ENCODE results near the gene PLS3. TPM values are rescaled to one million over a fixed set of nuclear protein-coding genes. Genes with fewer than 3 reads are reported as not detected.
"Not testable (repeated sequence)": the region's sequence is repeated elsewhere in the genome, so short reads cannot be mapped to it uniquely, and the experiment has no call there.

PLS3 gene
- total and polyA plus RNA-seq, 12 donors, result 18.7 to 132 (median 50.3) TPM

GRCh38 chrX:115632455-115632854 is 71.5 kb downstream of the PLS3 start:
- WGBS, 4 donors, result 87 to 97% (median 94%) methylated on average over 3 of the region's 3 CpGs
- no peaks in the 10 kb centered on the region for H3K4me1 ChIP-seq (replicated peaks in 1 of 2)
- intact Hi-C loops (cut with DNase I), result no loop called here
- H3K27ac ChIP-seq, result no peak overlapping the region
- H3K9me3 ChIP-seq (replicated peaks in 1 of 3), result no peaks in the 10 kb centered on the region
- peaks cover 0 to 4% of the 10 kb centered on the region in 2 donors for H3K36me3 ChIP-seq (replicated peaks in 1 of 2)
- TF ChIP-seq, protein P1, sequence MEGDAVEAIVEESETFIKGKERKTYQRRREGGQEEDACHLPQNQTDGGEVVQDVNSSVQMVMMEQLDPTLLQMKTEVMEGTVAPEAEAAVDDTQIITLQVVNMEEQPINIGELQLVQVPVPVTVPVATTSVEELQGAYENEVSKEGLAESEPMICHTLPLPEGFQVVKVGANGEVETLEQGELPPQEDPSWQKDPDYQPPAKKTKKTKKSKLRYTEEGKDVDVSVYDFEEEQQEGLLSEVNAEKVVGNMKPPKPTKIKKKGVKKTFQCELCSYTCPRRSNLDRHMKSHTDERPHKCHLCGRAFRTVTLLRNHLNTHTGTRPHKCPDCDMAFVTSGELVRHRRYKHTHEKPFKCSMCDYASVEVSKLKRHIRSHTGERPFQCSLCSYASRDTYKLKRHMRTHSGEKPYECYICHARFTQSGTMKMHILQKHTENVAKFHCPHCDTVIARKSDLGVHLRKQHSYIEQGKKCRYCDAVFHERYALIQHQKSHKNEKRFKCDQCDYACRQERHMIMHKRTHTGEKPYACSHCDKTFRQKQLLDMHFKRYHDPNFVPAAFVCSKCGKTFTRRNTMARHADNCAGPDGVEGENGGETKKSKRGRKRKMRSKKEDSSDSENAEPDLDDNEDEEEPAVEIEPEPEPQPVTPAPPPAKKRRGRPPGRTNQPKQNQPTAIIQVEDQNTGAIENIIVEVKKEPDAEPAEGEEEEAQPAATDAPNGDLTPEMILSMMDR (IDR thresholded peaks at IDR 0.05), result no peak
- TF ChIP-seq POLR2A (IDR thresholded peaks at IDR 0.05), result no peak
- peaks cover 5% of the 10 kb centered on the region for H3K27me3 ChIP-seq
- H3K4me3 ChIP-seq, result no peak overlapping the region
- DNase-seq, result no peak

DNA sequence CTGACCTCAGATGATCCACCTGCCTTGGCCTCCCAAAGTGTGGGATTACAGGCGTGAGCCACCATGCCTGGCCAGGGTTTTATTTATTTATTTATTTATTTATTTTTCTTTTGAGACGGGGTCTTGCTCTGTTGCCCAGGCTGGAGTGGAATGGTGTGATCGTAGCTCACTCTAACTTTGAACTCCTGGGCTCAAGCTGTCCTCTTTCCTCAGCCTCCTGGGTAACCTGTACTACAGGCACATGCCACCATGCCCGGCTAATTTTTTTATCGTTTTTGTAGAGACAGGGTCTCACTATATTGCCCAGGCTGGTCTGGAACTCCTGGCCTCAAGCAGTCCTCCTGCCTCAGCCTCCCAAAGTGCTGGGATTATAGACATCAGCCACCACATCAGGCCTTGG is 72.4 kb downstream of the PLS3 start:
- H3K4me3 ChIP-seq; intact Hi-C loops (cut with DNase I); H3K9me3 ChIP-seq (replicated peaks in 1 of 3); H3K36me3 ChIP-seq (replicated peaks in 1 of 2); H3K4me1 ChIP-seq (replicated peaks in 1 of 2); DNase-seq; H3K27me3 ChIP-seq; H3K27ac ChIP-seq: not testable (repeated sequence)
- 94 to 98% (median 96%) methylated on average over 5 of the region's 5 CpGs for WGBS, 4 donors

- intact Hi-C loops (cut with DNase I), result no loop called here
- no peak overlapping the region for H3K4me3 ChIP-seq
- H3K27ac ChIP-seq, result no peak overlapping the region
- peaks cover 0 to 4% of the 10 kb centered on the region in 2 donors for H3K36me3 ChIP-seq (replicated peaks in 1 of 2)
- H3K27me3 ChIP-seq, result peaks cover 7% of the 10 kb centered on the region
- DNase-seq, result no peak
- 43 to 74% (median 52%) methylated on average over 5 of the region's 5 CpGs for WGBS, 4 donors
- H3K9me3 ChIP-seq (replicated peaks in 1 of 3), result no peaks in the 10 kb centered on the region
- H3K4me1 ChIP-seq (replicated peaks in 1 of 2), result no peaks in the 10 kb centered on the region
- TF ChIP-seq, protein P1 (IDR thresholded peaks at IDR 0.05), result no peak
- TF ChIP-seq POLR2A (IDR thresholded peaks at IDR 0.05), result no peak
These were observed 78.4 kb downstream of the PLS3 start for GRCh38 chrX:115639334-115639880.

GRCh38 chrX:115642311-115642710 is 81.3 kb downstream of the PLS3 start:
- TF ChIP-seq, protein P1 (IDR thresholded peaks at IDR 0.05), result no peak
- TF ChIP-seq POLR2A (IDR thresholded peaks at IDR 0.05), result no peak
- intact Hi-C loops (cut with DNase I), result loop anchor here in 1 of 2 donors (5.0 kb wide), 1 partner anchor 310 kb away; no protein-coding TSS in a partner anchor
- peaks cover 0 to 2% of the 10 kb centered on the region in 2 donors for H3K36me3 ChIP-seq (replicated peaks in 1 of 2)
- no peaks in the 10 kb centered on the region for H3K9me3 ChIP-seq (replicated peaks in 1 of 3)
- WGBS, 4 donors, result 55 to 86% (median 73%) methylated on average over 2 of the region's 2 CpGs
- DNase-seq, result no peak
- H3K27me3 ChIP-seq, result peaks cover 7% of the 10 kb centered on the region
- no peaks in the 10 kb centered on the region for H3K4me1 ChIP-seq (replicated peaks in 1 of 2)
- no peak overlapping the region for H3K4me3 ChIP-seq
- H3K27ac ChIP-seq, result no peak overlapping the region
